HK-2 (cell line): Measurements from ENCODE around the gene APOB.

Experiments
- DNase-seq: peaks from one replicate; pipeline ENCODE4 v3.0.0-alpha.2; 2018; ENCODE audit not compliant: unreplicated experiment

APOB gene

GRCh38 chr2:21003572-21004180 is 40.2 kb downstream of the APOB start:
- no peak for DNase-seq

- DNase-seq: no peak
Observed at GRCh38 chr2:21002814-21003192, 41.1 kb downstream of the APOB start.

GRCh38 chr2:21001988-21002813 is 41.7 kb downstream of the APOB start:
- no peak for DNase-seq

GRCh38 chr2:21001225-21001946 is 42.5 kb downstream of the APOB start:
- no peak for DNase-seq

- DNase-seq: no peak
Observed at GRCh38 chr2:20999906-21000645, 43.8 kb downstream of the APOB start.

GRCh38 chr2:20998972-20999905 is 44.6 kb downstream of the APOB start:
- no peak for DNase-seq

- DNase-seq: no peak
Observed at GRCh38 chr2:20997953-20998722, 45.7 kb downstream of the APOB start.

GRCh38 chr2:20994130-20994529 is 49.7 kb downstream of the APOB start:
- DNase-seq: peak; percentile 19

- peak; percentile 10 for DNase-seq
Observed at GRCh38 chr2:20992201-20992711, 51.6 kb downstream of the APOB start.

- no peak for DNase-seq
Observed at GRCh38 chr2:20990442-20991430, 53.1 kb downstream of the APOB start.

- DNase-seq: no peak
Observed at GRCh38 chr2:20989404-20989803, 54.5 kb downstream of the APOB start.

GRCh38 chr2:20988905-20989304 is 55.0 kb downstream of the APOB start:
- DNase-seq: no peak

GRCh38 chr2:20986024-20986939 is 57.6 kb downstream of the APOB start:
- DNase-seq: no peak

- no peak for DNase-seq
Observed at GRCh38 chr2:20985062-20985461, 58.8 kb downstream of the APOB start.

- no peak for DNase-seq
Observed at GRCh38 chr2:20984408-20984807, 59.5 kb downstream of the APOB start.

GRCh38 chr2:20983844-20984243 is 60.0 kb downstream of the APOB start:
- no peak for DNase-seq

- no peak for DNase-seq
Observed at GRCh38 chr2:20982861-20983260, 61.0 kb downstream of the APOB start.
